Thyroid gland (tissue), 4 donors: Measurements from ENCODE around the gene ALG10B.

Experiments
- POLR2A ChIP-seq, 2 donors: fragments of 450-650 bp; IDR thresholded peaks; one replicate each; pipeline ENCODE4 v1.6.1; 2017; ENCODE audit warnings: antibody characterized with exemption in 2 of 2, mild to moderate bottlenecking in 2 of 2, moderate library complexity in 1 of 2
- TF ChIP-seq, protein P1 (sequence below), 6 experiments: fragments of 200-600 bp in 3 of 6; fragments of 450-650 bp in 3 of 6; sonication (generic) in 3 of 6; IDR thresholded peaks; one replicate each; pipeline ENCODE4 v1.5.1; 2016 to 2019; ENCODE audit warnings: antibody characterized with exemption in 6 of 6, mild to moderate bottlenecking in 2 of 6, inconsistent platforms in 1 of 6, moderate library complexity in 1 of 6

DNA sequence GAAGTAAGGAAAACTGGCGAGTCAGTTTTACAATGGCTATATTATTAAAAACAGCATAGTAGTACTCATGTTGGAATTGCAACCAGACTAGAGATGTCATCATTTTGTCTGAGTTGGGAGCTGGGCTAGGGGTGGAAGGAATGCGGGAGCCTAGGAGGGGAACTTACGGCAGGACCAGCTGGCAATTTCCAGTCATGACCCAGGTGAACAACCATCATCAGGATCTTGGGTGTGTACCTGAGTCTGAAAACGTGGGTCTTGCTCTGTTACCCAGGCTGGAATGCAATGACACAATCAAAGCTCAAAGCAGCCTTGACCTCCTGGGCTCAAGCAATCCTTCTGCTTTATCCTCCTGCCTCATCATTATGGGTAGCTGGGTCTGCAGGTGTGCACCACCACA lies 50.9 kb downstream of the ALG10B start:
- TF ChIP-seq, protein P1, sequence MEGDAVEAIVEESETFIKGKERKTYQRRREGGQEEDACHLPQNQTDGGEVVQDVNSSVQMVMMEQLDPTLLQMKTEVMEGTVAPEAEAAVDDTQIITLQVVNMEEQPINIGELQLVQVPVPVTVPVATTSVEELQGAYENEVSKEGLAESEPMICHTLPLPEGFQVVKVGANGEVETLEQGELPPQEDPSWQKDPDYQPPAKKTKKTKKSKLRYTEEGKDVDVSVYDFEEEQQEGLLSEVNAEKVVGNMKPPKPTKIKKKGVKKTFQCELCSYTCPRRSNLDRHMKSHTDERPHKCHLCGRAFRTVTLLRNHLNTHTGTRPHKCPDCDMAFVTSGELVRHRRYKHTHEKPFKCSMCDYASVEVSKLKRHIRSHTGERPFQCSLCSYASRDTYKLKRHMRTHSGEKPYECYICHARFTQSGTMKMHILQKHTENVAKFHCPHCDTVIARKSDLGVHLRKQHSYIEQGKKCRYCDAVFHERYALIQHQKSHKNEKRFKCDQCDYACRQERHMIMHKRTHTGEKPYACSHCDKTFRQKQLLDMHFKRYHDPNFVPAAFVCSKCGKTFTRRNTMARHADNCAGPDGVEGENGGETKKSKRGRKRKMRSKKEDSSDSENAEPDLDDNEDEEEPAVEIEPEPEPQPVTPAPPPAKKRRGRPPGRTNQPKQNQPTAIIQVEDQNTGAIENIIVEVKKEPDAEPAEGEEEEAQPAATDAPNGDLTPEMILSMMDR (IDR thresholded peaks at IDR 0.05), result no peak
- no peak for TF ChIP-seq POLR2A (IDR thresholded peaks at IDR 0.05)
